Loucy (cell line): ENCODE measurements around the gene REEP6.

Source experiments
- CTCF ChIP-seq: fragments of 200-600 bp; sonication (generic); conservative IDR thresholded peaks from 2 replicates; pipeline ENCODE4 v1.5.1; 2014; ENCODE audit warnings: mild to moderate bottlenecking, antibody characterized with exemption, low read length
- EZH2phosphoT487 ChIP-seq: fragments of 200-600 bp; IDR thresholded peaks from 2 replicates; pipeline ENCODE4 v1.6.1; 2018; ENCODE audit warnings: antibody characterized with exemption, mild to moderate bottlenecking, moderate library complexity, borderline replicate concordance

- TF ChIP-seq CTCF, result no peak
- no peak for TF ChIP-seq EZH2phosphoT487
Observed at GRCh38 chr19:1507192-1507660, 16.2 kb downstream of the REEP6 start.
